Posterior vena cava (tissue), 2 donors: ENCODE data around the gene CACNA2D2. TPM values are rescaled to one million over a fixed set of nuclear protein-coding genes. Genes with fewer than 3 reads are reported as not detected.

Experiments
- DNase-seq: peaks from one replicate; pipeline ENCODE4 v3.0.0-alpha.2; 2020; ENCODE audit warnings: low spot score
- intact Hi-C, 2 donors: fragments of 100-400 bp; cut with DNase I; formaldehyde crosslinking; loops; one replicate each; pipeline versions ENCODE4 v1.14.1 to v1.14.2; 2022 to 2023
- long read RNA-seq, 2 donors: library from polyadenylated mRNA; unstranded; transcript quantifications; one replicate each; pipeline ENCODE4 v2.0.0, GENCODE V29; 2020 to 2021
- total RNA-seq, 2 donors: library from RNA; stranded (reverse); fragmentation: NEBNext Ultra II Directional; extraction: Animal tissue kit (Norgen Biotek cat#: 25700); gene quantifications; one replicate each; pipeline ENCODE4 v1.2.1, GENCODE V29; 2021
- donor health status: DM: yes; HTN: yes; CAD: no.
- donor health status: DM: yes; HTN: yes; CAD: no.

The CACNA2D2 gene
- 1 to 10 TPM; 2.0 to 2.6 TPM for total RNA-seq
- long read RNA-seq, donor 1, partial matches to known transcripts, result 1 of 1 reads
- long read RNA-seq, donor 1, other reads (novel, unspliced or antisense), result 0 of 1 reads
- long read RNA-seq, donor 2, partial matches to known transcripts, result 0 of 1 reads
- long read RNA-seq, donor 2, other reads (novel, unspliced or antisense), result 1 of 1 reads

DNA sequence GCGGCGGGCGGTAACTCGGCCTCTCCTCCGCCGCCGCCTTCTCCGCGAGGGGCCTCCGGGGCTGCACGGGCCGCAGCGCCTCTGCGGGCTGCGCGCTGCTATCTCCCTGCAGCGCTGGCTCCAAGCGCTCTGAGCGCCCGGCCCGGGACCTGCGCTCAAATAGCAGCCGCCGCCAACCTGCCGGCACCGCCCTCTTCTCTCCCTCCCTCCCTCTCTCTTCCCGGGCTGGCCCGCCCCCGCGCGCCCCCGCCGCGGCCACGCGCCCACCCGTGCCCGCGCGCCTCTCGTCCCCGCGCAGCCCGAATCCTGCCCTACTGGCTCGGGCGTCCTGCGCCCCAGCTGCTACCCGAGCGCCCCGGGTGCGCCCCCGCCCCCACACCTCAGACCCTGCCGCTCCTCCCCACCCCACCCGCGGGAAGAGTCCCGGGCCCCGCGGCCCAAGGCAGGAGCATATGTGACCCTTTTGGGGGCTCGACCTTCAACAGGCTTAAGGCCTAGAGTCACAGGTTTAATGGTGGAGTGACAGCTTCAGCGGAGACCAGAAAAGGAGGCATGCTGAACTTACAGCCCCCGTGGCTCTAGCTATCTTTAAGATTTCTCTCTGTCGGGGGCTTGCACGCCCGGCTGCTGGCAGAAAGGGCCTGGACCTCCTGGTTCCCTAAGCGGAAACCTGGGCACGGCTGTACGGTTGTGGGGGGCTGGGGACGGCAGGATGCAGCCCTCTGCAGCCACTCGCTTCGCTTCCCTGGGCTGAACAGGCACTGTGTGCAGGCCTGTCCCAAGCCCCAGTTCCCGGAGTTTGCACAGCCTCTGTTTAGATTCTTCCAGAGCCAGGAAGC lies at the start of gene CACNA2D2:
CACNA2D2 (minus strand) TSS at position 131 of the 839 bp plus-strand sequence. CDS start 211 bp downstream, outside the sequence.
- peak; percentile 85 for DNase-seq
- intact Hi-C loops, result no loop called here

DNA sequence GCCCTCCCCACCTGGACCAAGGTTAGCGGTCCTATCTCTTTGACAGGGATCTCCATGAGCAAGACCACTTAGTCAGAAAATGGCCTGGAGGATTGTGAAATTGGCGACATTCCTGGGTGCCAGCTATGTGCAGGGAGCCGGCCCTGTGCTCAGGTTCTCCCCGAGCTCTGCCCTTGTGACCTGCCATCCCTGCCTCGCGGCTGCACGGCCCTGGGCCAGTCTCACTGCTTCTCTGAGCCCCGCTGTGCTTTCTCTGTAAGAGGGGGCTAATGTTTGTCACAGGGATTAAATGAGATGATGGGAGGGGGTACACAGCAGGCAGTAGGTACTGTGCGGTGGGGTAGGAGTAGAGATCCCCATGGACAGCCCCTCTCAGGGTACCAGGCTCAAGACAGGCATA lies 49.2 kb upstream of the CACNA2D2 start:
- DNase-seq, result no peak
- intact Hi-C loops, result no loop called here

DNA sequence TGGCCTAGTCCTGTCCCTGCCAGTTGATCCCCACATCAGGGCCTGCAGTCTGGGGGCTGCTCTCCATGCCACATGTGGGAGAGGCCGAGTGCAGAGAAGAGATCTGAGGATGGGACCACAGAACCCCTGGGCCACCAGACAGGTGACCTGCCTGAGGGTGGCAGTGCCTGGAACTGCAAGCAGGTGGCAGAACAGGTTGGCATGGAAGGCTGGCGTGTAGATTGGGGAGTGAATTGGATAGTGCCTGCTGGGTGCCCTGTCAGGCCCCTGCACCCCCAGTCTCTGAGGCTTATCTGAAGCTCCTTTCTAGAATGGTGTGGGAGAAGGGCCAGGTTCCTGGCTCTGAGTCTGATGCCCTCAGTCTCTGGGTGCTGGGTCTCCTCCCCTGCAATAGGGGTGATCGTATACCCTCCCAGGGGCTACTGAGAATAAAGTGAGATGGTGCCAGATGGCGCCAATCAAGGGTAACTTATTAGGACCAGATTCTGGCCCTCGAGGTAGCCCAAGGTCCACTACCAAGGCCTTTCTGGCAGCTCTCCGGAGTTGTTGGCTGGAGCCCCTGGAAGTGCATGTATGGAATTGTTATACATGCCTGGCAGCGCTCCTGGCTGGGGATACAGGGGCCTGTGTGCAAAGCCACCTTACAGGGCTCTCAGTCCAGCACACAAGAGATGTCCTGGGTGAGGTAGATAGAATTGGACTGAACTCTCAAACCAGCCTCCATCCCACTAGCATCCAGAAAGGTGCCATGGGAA lies 48.4 kb upstream of the CACNA2D2 start:
- no peak for DNase-seq
- intact Hi-C loops, result no loop called here

DNA sequence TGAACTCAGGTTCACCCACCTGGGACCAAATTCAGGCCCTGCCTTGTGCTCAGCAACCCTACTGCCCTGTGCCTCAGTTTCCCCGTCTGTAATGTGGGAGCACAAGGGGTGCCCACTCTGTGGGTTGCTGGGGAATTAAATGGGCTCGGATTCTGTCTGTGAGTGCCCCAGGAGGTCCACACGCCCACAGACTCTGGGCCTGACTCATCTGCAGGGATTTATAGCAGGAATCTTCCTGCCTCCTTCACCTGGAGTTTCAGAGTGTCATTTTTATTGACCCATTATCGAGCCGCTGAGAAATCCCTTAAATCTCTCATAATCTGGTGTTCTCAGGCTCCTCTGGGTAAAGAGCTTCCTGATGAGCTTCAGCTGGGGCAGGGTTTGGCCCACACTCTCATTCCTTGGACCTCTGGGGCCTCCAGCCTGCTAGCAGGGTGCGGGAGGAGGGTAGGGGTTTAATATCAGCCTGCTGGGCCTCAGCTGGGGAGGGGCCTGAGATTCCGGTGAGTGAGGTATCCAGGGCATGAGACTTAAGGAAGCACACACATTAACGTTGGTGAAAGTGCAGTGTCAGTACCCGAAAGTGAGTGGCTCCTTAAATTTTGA lies 47.7 kb upstream of the CACNA2D2 start:
- intact Hi-C loops, result no loop called here

DNA sequence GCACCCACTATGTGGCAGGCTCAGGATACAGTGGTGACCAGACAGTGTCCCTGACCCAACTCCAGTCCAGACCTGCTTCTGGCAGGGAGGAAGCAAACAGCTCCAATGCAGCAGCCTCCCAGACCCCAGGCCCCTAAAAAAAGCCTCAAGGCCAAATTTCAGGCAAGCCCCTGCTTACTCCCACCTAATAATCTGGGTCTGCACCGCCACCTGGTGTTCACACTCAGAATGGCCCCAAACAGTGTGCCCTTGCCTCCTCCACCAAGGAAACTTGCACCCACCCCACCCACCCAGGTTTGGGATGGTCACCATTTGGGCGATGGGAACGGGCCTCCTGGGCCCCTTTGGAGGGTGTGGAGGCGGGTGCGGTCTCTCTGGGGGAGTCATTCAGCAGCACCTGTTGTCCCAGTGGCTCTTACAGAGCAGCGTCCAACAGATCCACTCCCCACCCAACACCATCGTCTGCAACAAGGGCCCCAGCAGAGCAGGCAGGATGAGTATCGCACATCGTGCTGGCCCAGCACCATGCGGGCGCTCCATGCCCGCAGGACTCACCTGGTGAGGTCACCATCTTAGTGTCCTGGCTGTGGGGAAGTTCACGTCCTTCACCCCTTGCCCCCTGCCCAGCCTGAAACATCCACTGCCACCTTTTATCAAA lies 46.8 kb upstream of the CACNA2D2 start:
- no peak for DNase-seq
- intact Hi-C loops, result no loop called here

More for the DNA sequence above, 47.7 kb upstream of the CACNA2D2 start:
- DNase-seq, result no peak

DNA sequence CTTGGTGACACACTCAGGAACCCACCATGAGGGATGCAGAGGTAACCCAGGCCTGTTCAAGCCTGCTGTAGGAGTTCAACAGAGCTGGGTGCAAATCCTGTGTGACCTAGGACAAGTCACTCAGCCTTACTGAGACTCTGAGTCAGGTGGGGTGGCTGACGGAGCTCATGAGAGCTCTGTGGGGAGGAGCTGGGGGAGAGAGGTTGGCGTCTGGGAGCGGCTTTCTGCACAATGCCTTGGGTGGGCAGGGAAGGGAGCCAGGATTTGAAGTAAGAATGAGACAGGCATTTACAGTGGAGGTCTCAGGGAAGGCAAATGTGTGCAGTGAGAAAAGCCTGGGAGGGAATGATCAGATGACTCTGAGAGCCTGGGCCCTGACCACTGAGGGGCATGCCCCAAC lies 45.8 kb upstream of the CACNA2D2 start:
- DNase-seq, result no peak
- intact Hi-C loops, result no loop called here

DNA sequence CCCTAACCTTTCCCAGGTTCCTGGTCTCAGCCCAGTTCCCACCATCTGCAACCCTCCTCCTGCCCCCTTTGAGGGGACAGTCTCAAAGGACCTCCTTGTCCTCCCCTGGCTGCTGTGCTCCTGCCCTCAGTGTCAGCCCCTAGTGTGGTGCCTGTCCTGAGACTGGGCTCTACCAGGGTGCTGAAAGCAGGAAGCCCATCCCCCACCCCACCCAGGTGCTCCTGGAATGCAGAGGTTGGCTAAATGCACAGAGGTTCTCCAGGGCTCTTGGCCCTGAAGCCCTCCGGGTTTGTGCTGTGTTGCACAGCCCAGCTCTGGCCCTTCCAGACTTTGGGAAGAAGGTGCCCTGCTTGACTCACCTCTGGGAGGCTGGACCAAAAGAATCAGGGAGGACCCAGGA lies 42.3 kb upstream of the CACNA2D2 start:
- intact Hi-C loops, result no loop called here

DNA sequence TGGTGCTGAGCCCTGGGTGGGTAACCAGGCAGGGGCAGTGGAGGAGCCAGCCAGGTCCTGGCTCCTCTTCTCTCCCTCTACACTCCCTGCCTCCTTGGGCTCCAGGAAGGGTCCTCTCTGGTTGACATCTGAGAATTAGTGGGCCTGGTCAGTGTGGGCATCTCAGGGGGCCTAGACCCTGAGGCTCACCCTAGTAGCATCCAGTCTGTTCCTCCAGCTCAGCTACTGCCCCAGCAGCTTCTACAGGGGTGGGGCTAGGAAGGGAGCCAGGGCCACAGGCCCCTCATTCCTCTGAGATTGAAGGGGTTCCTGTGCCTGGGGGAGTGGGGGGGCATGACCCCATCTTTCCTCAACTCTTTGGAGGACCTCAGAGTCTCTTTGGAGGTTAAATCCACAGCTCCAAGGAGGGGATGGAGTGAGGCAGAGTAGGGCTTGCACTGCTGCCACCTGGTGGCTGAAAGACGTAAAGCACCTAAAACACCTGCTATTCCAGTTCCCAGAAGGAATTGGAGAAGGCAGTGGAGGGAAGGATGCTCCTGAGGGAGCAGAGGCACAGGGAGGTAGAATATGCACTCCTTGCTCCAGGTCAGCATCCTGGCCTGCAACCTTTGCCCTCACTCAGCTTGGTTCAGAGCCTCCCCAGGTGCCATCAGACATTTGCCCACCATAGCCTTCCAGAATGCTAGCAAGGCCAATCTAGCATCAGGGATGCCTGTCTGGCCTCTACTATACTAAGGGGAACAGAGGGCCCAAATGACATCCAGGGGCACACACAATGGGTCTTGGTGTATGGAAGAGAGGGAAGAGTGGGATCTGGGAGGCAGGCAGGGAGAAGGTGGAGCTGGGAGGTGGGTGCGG lies 39.0 kb upstream of the CACNA2D2 start:
- intact Hi-C loops, result loop anchor here (2.0 to 5.0 kb wide), 3 partner anchors 108 to 195 kb away; partner anchors contain the start of gene ZMYND10 (in 1 of the 2)
- peak; percentile 90 for DNase-seq

More for the DNA sequence above, 42.3 kb upstream of the CACNA2D2 start:
- no peak for DNase-seq

DNA sequence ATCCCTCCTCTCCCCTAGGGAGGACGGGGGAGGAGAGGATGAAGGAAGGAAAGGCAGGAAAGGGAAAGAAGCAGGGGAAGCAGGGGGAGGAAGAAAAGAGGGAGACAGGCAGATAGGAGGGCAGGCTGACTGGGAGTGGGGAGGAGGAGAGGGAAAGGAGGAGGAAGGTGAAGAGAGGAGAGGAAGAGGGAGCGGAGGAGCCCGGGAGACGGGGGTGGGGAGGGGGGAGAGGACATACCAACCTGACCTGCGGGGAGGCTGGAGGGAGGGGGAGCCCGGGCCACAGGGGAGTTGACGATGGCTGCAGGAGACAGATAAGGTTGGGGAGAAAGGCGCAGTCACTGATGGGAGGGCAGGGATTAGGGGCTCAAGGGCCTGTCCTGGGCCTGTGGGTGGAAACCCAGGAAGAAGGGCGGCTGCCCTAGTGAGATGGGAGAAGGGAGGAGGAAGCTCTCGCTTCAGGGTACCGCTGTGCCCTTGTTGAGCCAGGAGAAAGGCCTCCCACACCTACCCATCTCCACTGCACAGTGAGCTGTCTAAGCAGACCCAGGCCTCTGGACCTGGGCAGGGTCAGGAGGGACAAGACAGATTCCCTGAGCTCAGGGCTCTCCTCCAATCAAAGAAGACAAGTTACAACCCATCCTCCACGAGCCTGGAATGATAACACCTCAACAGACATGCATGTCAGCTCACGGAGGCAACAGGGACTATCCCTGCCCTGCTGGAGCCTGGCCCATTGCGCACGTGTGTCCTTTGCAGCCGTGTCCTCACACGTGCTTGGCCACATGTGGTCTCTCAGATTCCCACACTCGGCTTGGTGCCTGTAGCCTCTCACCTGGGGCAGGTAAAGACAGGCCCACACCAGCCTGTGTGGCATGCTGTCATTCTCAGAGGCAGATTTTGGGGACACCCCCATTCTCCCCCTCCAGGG lies 36.2 kb upstream of the CACNA2D2 start:
- no peak for DNase-seq
- intact Hi-C loops, result loop anchor here in 1 of 2 donors (5.0 kb wide), 1 partner anchor 192 kb away; the partner anchor contains the start of gene ZMYND10

DNA sequence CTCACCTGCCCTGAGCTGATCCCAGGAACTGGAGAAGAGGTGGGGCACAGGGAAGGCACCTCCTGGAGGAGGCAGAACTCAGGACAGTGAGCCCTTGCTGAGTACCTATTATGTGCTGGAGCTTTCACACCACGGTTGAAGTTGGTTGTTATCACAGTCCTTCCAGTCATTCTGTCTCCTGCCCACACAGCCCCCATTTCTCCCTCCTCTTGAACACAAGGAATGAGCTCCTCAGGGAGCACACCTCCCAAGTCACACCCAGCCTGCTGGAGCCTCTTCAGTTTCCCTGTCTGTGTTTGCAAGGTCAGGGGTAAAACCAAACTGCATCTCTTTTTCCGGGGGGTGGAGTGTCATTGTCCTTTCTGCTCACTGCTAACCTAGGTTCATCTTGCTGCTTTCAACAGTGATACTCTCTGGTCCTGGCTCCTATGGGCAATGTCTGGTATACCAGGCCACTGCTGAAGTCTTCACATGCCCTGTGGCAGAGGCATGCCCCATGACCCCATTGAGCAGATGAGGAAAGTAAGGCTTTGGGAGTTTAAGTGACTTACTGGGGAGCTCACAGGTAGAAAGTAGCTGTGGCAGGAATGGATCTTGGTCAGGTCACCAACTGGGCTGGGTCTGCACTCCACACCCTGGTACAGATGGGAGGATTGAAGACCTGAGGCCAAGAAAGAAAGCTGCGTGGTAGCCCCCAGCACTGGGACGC lies 34.1 kb upstream of the CACNA2D2 start:
- intact Hi-C loops, result no loop called here
- DNase-seq, result no peak

DNA sequence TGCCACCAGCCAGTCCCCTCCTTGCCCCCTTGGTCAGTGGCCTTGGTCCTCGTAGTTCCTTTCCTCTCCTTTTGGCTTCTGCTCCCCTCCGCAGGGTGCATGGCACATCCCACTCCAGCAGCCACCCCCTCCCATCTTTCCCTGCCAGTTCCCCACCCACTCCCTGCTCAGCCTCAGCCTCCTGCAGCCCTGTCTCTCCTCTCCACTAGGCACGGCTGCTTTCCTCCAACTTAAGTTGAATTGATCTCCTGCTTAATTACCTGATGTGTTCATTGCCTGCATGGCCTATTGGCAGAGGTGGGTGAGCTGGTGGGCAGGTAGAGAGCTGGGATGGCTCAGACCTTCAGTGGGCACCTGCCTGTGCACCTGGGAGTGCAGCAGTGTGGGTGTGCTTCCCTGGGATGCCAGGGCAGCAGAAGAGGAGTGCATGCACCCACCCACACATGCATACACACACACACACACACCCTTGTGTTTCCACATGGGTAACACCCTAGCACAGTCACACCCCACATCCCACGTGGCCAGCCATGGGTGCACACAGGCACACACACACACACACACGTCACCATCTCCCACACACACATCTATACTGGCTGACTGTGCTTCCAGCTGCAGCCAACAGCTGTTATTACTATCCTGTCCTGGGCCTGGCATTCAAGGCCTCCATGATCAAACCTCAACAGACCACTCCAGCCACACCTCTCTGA lies 33.2 kb upstream of the CACNA2D2 start:
- no peak for DNase-seq
- intact Hi-C loops, result no loop called here

DNA sequence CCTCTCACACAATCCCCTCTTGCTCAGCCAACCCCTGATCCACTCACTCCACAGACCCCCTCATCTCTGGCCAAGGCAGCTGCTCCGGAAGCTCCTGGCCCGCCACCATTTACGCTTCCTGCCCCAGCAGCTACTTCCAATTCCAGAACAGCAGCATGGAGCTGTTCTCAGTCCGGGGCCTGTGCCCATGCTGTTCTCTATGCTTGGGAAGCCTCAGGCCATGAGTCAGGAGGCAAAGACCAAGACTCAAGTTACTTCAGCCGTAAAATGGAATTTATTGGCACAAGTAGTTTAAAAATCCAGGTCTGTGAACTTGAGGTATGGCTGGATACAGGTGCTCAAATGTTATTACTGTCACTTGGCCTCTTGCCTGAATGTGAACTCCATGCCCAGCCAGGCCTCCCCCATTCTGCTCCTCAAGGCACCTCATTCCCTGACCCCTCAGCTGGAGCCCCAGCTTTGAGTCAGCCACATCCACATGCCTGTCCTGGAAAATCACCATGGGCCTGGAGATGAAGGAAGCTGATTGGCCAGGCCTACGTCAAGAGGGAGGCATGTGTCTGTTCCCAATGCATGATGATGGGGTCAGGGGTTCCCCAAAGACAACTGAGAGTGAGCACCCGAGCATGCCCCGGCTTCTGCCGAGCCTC lies 31.4 kb upstream of the CACNA2D2 start:
- intact Hi-C loops, result no loop called here
- no peak for DNase-seq

DNA sequence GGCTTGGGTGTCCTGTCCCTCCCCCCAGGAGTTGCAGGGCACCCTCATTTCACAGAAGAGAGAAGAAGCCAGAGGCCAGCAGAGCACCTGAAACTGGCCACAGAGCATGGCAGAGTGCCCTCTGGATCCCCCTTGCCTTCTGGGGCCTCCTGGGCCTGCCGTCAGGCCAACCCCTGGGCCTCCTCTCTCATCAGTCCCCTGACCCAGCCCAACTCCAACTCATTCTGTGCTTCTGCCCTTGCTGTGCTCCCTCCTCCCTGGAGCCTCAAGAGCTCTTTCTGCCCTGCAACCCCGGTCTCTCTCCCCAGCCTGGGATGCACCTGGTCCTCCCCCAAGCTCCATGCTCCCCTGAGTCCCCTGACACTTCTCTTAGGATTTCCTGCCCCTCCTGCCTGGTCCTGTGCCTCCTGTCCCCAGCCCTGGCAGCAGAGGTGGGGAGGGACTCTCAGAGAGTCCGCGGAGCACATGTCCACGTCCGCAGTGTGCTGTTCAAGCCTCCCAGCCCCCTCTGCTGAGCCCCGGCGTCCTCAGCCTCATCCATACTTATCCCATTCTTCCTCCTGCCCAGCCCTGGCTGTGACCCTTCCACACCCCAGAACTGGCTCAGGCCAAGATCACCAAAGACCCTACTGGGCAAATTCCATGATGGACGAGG lies 30.5 kb upstream of the CACNA2D2 start:
- no peak for DNase-seq
- intact Hi-C loops, result no loop called here

DNA sequence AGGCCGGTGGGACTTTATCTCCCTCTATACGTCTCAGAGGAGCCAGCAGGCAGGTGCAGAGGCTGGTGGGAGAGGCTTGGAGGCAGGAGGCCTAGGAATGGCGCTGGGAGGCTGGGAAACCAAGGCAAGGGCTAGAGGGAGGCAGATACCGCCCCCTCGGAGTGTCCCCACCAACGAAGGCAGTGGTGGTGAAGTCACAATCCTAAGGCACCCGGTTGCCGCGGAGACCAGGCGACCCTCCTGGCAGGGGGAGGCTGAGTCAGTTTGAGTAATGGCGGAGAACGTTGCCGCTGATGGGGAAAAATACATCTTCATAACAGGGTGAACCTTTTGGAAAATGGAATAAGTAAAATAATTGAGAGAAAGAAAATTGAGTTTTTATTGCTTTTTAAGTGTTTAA lies 29.9 kb upstream of the CACNA2D2 start:
- DNase-seq, result no peak

More for the DNA sequence above, 29.9 kb upstream of the CACNA2D2 start:
- intact Hi-C loops, result no loop called here
